PFSK-1 (cell line): Measurements from ENCODE around the gene CCDC85C.

Experiments
- POLR2AphosphoS5 ChIP-seq: IDR thresholded peaks from 2 replicates; pipeline ENCODE4 v1.6.1; 2012; ENCODE audit warnings: low read depth, mild to moderate bottlenecking, control low read depth, low read length, moderate library complexity
- REST ChIP-seq, 2 experiments: IDR thresholded peaks; 2 replicates each; pipeline versions ENCODE4 v1.6.1 to v1.8.0; 2011 to 2012; ENCODE audit warnings: low read depth in 2 of 2, low read length in 2 of 2, control low read depth in 1 of 2, inconsistent platforms in 1 of 2, mild to moderate bottlenecking in 1 of 2, moderate library complexity in 1 of 2; ENCODE audit not compliant: insufficient read depth in 1 of 2
- SIN3A ChIP-seq: IDR thresholded peaks from 2 replicates; pipeline ENCODE4 v1.6.1; 2012; ENCODE audit warnings: mild to moderate bottlenecking, low read length, moderate library complexity, borderline replicate concordance; ENCODE audit not compliant: insufficient read depth
- TAF1 ChIP-seq: IDR thresholded peaks from 2 replicates; pipeline ENCODE4 v1.6.1; 2012; ENCODE audit warnings: low read length, control low read depth, borderline replicate concordance; ENCODE audit not compliant: insufficient read depth

GRCh38 chr14:99609245-99610170 is 5.5 kb upstream of the CCDC85C start:
- TF ChIP-seq TAF1: no peak
- no peak for TF ChIP-seq POLR2AphosphoS5
- no peak for TF ChIP-seq REST (IDR thresholded peaks at IDR 0.05; ENCODE audit: insufficient read depth in 1 of 2, low read depth in 2 of 2, low read length in 2 of 2)
- TF ChIP-seq SIN3A: no peak
